NCI-H460 (cell line): ENCODE data around the gene ESPN. TPM values are rescaled to one million over a fixed set of nuclear protein-coding genes. Genes with fewer than 3 reads are reported as not detected.
"Not testable (repeated sequence)": the region's sequence is repeated elsewhere in the genome, so short reads cannot be mapped to it uniquely, and the experiment has no call there.

Experiments used
- DNase-seq: peaks from one replicate; pipeline ENCODE4 v3.0.0-alpha.2; 2016; ENCODE audit warnings: low read depth; ENCODE audit errors: extremely low read depth
- total RNA-seq: library from RNA; depleted of rRNA; stranded (reverse); fragments of >200 nt; shearing (Covaris generic); gene quantifications from 2 replicates; pipeline ENCODE4 v1.2.3, GENCODE V29; 2014

ESPN gene
- total RNA-seq, 1 experiment from 2014 or later: 0.17 TPM

- DNase-seq: no peak
These were observed 51.0 kb downstream of the ESPN start for GRCh38 chr1:6475381-6476133.

GRCh38 chr1:6476483-6476882, 51.9 kb downstream of the ESPN start:
- no peak for DNase-seq

GRCh38 chr1:6477039-6477820, 52.7 kb downstream of the ESPN start:
- DNase-seq: no peak

- DNase-seq: no peak
These were observed 57.2 kb downstream of the ESPN start for GRCh38 chr1:6481820-6482219.

- DNase-seq: no peak
These were observed 58.6 kb downstream of the ESPN start for GRCh38 chr1:6483017-6483760.

- no peak for DNase-seq
These were observed 59.2 kb downstream of the ESPN start for GRCh38 chr1:6483761-6484117.

GRCh38 chr1:6484826-6485167, 60.2 kb downstream of the ESPN start:
- no peak for DNase-seq

GRCh38 chr1:6485168-6486101, 60.9 kb downstream of the ESPN start:
- no peak for DNase-seq

- peak; percentile 74 for DNase-seq
These were observed 61.9 kb downstream of the ESPN start for GRCh38 chr1:6486433-6487011.

- no peak for DNase-seq
These were observed 63.4 kb downstream of the ESPN start for GRCh38 chr1:6487804-6488484.

- DNase-seq: no peak
These were observed 64.2 kb downstream of the ESPN start for GRCh38 chr1:6488602-6489382.

- no peak for DNase-seq
These were observed 64.8 kb downstream of the ESPN start for GRCh38 chr1:6489383-6489765.

- peak; percentile 68 for DNase-seq
These were observed 65.2 kb downstream of the ESPN start for GRCh38 chr1:6489799-6490180.

- peak; percentile 40 for DNase-seq
These were observed 65.9 kb downstream of the ESPN start for GRCh38 chr1:6490181-6491080.

- no peak for DNase-seq
These were observed 66.5 kb downstream of the ESPN start for GRCh38 chr1:6491081-6491449.

GRCh38 chr1:6491480-6491962, 66.9 kb downstream of the ESPN start, which contains the start of gene PLEKHG5:
Gene PLEKHG5 (minus strand): TSS chr1:6491667. CDS start chr1:6477571, 14,096 bp downstream.
- peak; percentile 48 for DNase-seq

GRCh38 chr1:6491966-6492365, 67.4 kb downstream of the ESPN start:
- no peak for DNase-seq

GRCh38 chr1:6493834-6494223, 69.3 kb downstream of the ESPN start:
- DNase-seq: not testable (repeated sequence)
